Medulla oblongata (tissue), 1 donor: ENCODE results near the gene MAP4K2.
A peak's percentile ranks its signal among the peaks of the same experiment; 100 is the strongest.

Experiments used
- DNase-seq: peaks from one replicate; pipeline ENCODE4 v3.0.0-alpha.2; 2015; ENCODE audit errors: extremely low spot score

The MAP4K2 gene

GRCh38 chr11:64813826-64814225 lies 10.8 kb upstream of the MAP4K2 start:
- no peak for DNase-seq

GRCh38 chr11:64810891-64811272 lies 7.9 kb upstream of the MAP4K2 start:
- no peak for DNase-seq

GRCh38 chr11:64810271-64810890 lies 7.4 kb upstream of the MAP4K2 start, which contains the start of gene MEN1:
Gene MEN1, minus strand, starts transcription at chr11:64810551. Its CDS starts 442 bp downstream, at chr11:64810109.
- peak; percentile 97 for DNase-seq

- no peak for DNase-seq
Measured at GRCh38 chr11:64809781-64810241, 6.8 kb upstream of the MAP4K2 start.

GRCh38 chr11:64805481-64805880 lies 2.5 kb upstream of the MAP4K2 start:
- DNase-seq, result no peak

GRCh38 chr11:64804346-64805210 lies 1.6 kb upstream of the MAP4K2 start:
- DNase-seq, result no peak

GRCh38 chr11:64803846-64804345 lies 882 bp upstream of the MAP4K2 start:
- no peak for DNase-seq

GRCh38 chr11:64802370-64803157 lies 450 bp downstream of the MAP4K2 start:
- no peak for DNase-seq

- no peak for DNase-seq
Measured at GRCh38 chr11:64801561-64802369, 1.2 kb downstream of the MAP4K2 start.

GRCh38 chr11:64801158-64801464 lies 1.9 kb downstream of the MAP4K2 start:
- no peak for DNase-seq

- DNase-seq, result no peak
Measured at GRCh38 chr11:64800303-64801157, 2.5 kb downstream of the MAP4K2 start.

- DNase-seq, result no peak
Measured at GRCh38 chr11:64799623-64800302, 3.3 kb downstream of the MAP4K2 start.

GRCh38 chr11:64799256-64799622 lies 3.8 kb downstream of the MAP4K2 start:
- no peak for DNase-seq

GRCh38 chr11:64796757-64797541 lies 6.1 kb downstream of the MAP4K2 start:
- no peak for DNase-seq

GRCh38 chr11:64796047-64796756 lies 6.8 kb downstream of the MAP4K2 start:
- no peak for DNase-seq

GRCh38 chr11:64794526-64794925 lies 8.5 kb downstream of the MAP4K2 start:
- no peak for DNase-seq

- no peak for DNase-seq
Measured at GRCh38 chr11:64793271-64794160, 9.5 kb downstream of the MAP4K2 start.
